Ectodermal cell (in vitro differentiated cells): ENCODE results near the gene RAB33A. TPM values are rescaled to one million over a fixed set of nuclear protein-coding genes. Genes with fewer than 3 reads are reported as not detected.
A peak's percentile ranks its signal among the peaks of the same experiment; 100 is the strongest.

Experiments
- H3K27ac ChIP-seq: 2 replicates; pipeline ENCODE4 v1.7.0; 2013; ENCODE audit warnings: mild to moderate bottlenecking, low read depth, low read length; ENCODE audit not compliant: insufficient read depth, poor library complexity, severe bottlenecking
- H3K27me3 ChIP-seq: 2 replicates; pipeline ENCODE4 v1.7.0; 2013; ENCODE audit warnings: mild to moderate bottlenecking, low read length; ENCODE audit not compliant: insufficient read depth, control insufficient read depth, poor library complexity, severe bottlenecking
- H3K36me3 ChIP-seq: one replicate; pipeline ENCODE4 v1.7.0; 2013; ENCODE audit warnings: low read length; ENCODE audit not compliant: control insufficient read depth, insufficient read depth
- H3K4me1 ChIP-seq: one replicate; pipeline ENCODE4 v1.7.0; 2013; ENCODE audit warnings: low read length; ENCODE audit not compliant: control insufficient read depth, insufficient read depth
- H3K4me3 ChIP-seq: 2 replicates; pipeline ENCODE4 v1.7.0; 2013; ENCODE audit warnings: low read depth, low read length, control low read depth; ENCODE audit not compliant: insufficient read depth
- H3K9me3 ChIP-seq: 2 replicates; pipeline ENCODE4 v1.7.0; 2013; ENCODE audit warnings: mild to moderate bottlenecking, low read length, moderate library complexity; ENCODE audit not compliant: control insufficient read depth
- WGBS, 2 experiments: methylation state at CpG; one replicate each; pipeline ENCODE4 v1.1.7; 2013; ENCODE audit warnings: missing lambda C conversion rate in 2 of 2; 5-methylcytosine and 5-hydroxymethylcytosine counted together
- polyA plus RNA-seq, 4 experiments: library from polyadenylated mRNA; stranded (reverse); fragments of 50-300 nt; gene quantifications; one replicate each; pipeline ENCODE4 v1.2.3, GENCODE V29; 2013

The RAB33A gene
- polyA plus RNA-seq (2013, experiment 1 of 4): 1.5 TPM
- 1.1 TPM for polyA plus RNA-seq (2013, experiment 2 of 4)
- polyA plus RNA-seq (2013, experiment 3 of 4): 1.5 TPM
- 1.9 TPM for polyA plus RNA-seq (2013, experiment 4 of 4)

- no peak within 1 kb of the TSS for H3K27ac ChIP-seq
- 0 to 1% methylated on average over 53 to 61 of the region's 61 CpGs for whole genome bisulfite sequencing, 2 experiments
- H3K36me3 ChIP-seq: no peaks in the 10 kb centered on the region
- no peaks in the 10 kb centered on the region for H3K9me3 ChIP-seq
- H3K4me3 ChIP-seq: peak within 1 kb of the TSS; percentile 43
- no peaks in the 10 kb centered on the region for H3K4me1 ChIP-seq
- H3K27me3 ChIP-seq: peaks cover 23% of the 10 kb centered on the region
These were observed at the start of gene RAB33A for GRCh38 chrX:130171446-130172126. TSS of gene RAB33A (plus strand) at chrX:130171962. CDS start at chrX:130172063, 101 bp downstream.

- Histone ChIP-seq H3K9me3 (no peaks in the 10 kb centered on the region), H3K27me3 (peaks cover 6% of the 10 kb centered on the region), H3K4me1 (no peaks in the 10 kb centered on the region), H3K36me3 (no peaks in the 10 kb centered on the region), H3K27ac (no peak overlapping the region), H3K4me3 (no peak overlapping the region)
- 90% methylated on average over 4 of the region's 4 CpGs for WGBS, 2 experiments
These were observed 47.2 kb upstream of the RAB33A start for GRCh38 chrX:130124577-130124976.

GRCh38 chrX:130125091-130125874, 46.5 kb upstream of the RAB33A start:
- Histone ChIP-seq H3K27me3 (peaks cover 5% of the 10 kb centered on the region), H3K4me1 (no peaks in the 10 kb centered on the region), H3K4me3 (no peak overlapping the region), H3K36me3 (no peaks in the 10 kb centered on the region), H3K9me3 (no peaks in the 10 kb centered on the region), H3K27ac (no peak overlapping the region)
- WGBS, 2 experiments: 88 to 90% methylated on average over 11 to 13 of the region's 13 CpGs

GRCh38 chrX:130130990-130131389, 40.8 kb upstream of the RAB33A start:
- no peak overlapping the region for H3K4me3 ChIP-seq
- no peaks in the 10 kb centered on the region for H3K9me3 ChIP-seq
- no peaks in the 10 kb centered on the region for H3K4me1 ChIP-seq
- WGBS, 2 experiments: 94 to 98% methylated on average over 5 of the region's 5 CpGs
- H3K36me3 ChIP-seq: peaks cover 4% of the 10 kb centered on the region
- H3K27me3 ChIP-seq: no peaks in the 10 kb centered on the region
- no peak overlapping the region for H3K27ac ChIP-seq

- no peaks in the 10 kb centered on the region for H3K27me3 ChIP-seq
- WGBS, 2 experiments: 93 to 98% methylated on average over 5 of the region's 5 CpGs
- peaks cover 4% of the 10 kb centered on the region for H3K36me3 ChIP-seq
- H3K4me3 ChIP-seq: no peak overlapping the region
- H3K27ac ChIP-seq: no peak overlapping the region
- H3K4me1 ChIP-seq: no peaks in the 10 kb centered on the region
- no peaks in the 10 kb centered on the region for H3K9me3 ChIP-seq
These were observed 35.3 kb upstream of the RAB33A start for GRCh38 chrX:130136496-130136895.

GRCh38 chrX:130136961-130137360, 34.8 kb upstream of the RAB33A start:
- no peaks in the 10 kb centered on the region for H3K9me3 ChIP-seq
- H3K27ac ChIP-seq: no peak overlapping the region
- H3K36me3 ChIP-seq: peaks cover 4% of the 10 kb centered on the region
- 89 to 97% methylated on average over 8 of the region's 8 CpGs for WGBS, 2 experiments
- H3K4me3 ChIP-seq: no peak overlapping the region
- H3K27me3 ChIP-seq: no peaks in the 10 kb centered on the region
- no peaks in the 10 kb centered on the region for H3K4me1 ChIP-seq

- Histone ChIP-seq H3K4me1 (no peaks in the 10 kb centered on the region), H3K27me3 (no peaks in the 10 kb centered on the region), H3K27ac (no peak overlapping the region), H3K9me3 (no peaks in the 10 kb centered on the region), H3K4me3 (no peak overlapping the region), H3K36me3 (peaks cover 4% of the 10 kb centered on the region)
- 50 to 55% methylated on average over 3 of the region's 3 CpGs for WGBS, 2 experiments
These were observed 32.1 kb upstream of the RAB33A start for GRCh38 chrX:130139474-130140201.

- no peaks in the 10 kb centered on the region for H3K27me3 ChIP-seq
- H3K36me3 ChIP-seq: no peaks in the 10 kb centered on the region
- 88 to 93% methylated on average over 2 of the region's 3 CpGs for WGBS, 2 experiments
- H3K27ac ChIP-seq: no peak overlapping the region
- H3K4me1 ChIP-seq: no peaks in the 10 kb centered on the region
- H3K4me3 ChIP-seq: no peak overlapping the region
- H3K9me3 ChIP-seq: no peaks in the 10 kb centered on the region
These were observed 27.3 kb upstream of the RAB33A start for GRCh38 chrX:130144509-130144908.

- no peaks in the 10 kb centered on the region for H3K9me3 ChIP-seq
- 90 to 100% methylated on average over 3 to 4 of the region's 4 CpGs for WGBS, 2 experiments
These were observed 26.6 kb upstream of the RAB33A start for GRCh38 chrX:130145123-130145522.

GRCh38 chrX:130147631-130148030, 24.1 kb upstream of the RAB33A start:
- Histone ChIP-seq H3K36me3 (no peaks in the 10 kb centered on the region), H3K9me3 (no peaks in the 10 kb centered on the region), H3K27ac (no peak overlapping the region), H3K4me1 (no peaks in the 10 kb centered on the region), H3K27me3 (no peaks in the 10 kb centered on the region), H3K4me3 (no peak overlapping the region)
- WGBS, 2 experiments: 93 to 96% methylated on average over 4 to 5 of the region's 5 CpGs

More at GRCh38 chrX:130145123-130145522, 26.6 kb upstream of the RAB33A start:
- no peak overlapping the region for H3K4me3 ChIP-seq
- no peaks in the 10 kb centered on the region for H3K27me3 ChIP-seq
- no peaks in the 10 kb centered on the region for H3K36me3 ChIP-seq
- no peaks in the 10 kb centered on the region for H3K4me1 ChIP-seq
- no peak overlapping the region for H3K27ac ChIP-seq
